Lower leg skin (tissue), 4 donors: ENCODE measurements around the gene CDK18. TPM values are rescaled to one million over a fixed set of nuclear protein-coding genes. Genes with fewer than 3 reads are reported as not detected.

ENCODE experiments used
- DNase-seq, 2 donors: peaks; one replicate each; pipeline ENCODE4 v3.0.0-alpha.2; 2019; ENCODE audit warnings: low spot score in 2 of 2
- H3K4me3 ChIP-seq: fragments of 200-600 bp; sonication (generic); 2 replicates; pipeline ENCODE4 v1.5.1; 2017; ENCODE audit warnings: mild to moderate bottlenecking, low read depth; ENCODE audit not compliant: poor library complexity, severe bottlenecking
- CTCF ChIP-seq, 3 donors: fragments of 450-650 bp; IDR thresholded peaks; one replicate each; pipeline ENCODE4 v1.5.1; 2016; ENCODE audit warnings: antibody characterized with exemption in 3 of 3, mild to moderate bottlenecking in 3 of 3, moderate library complexity in 2 of 3
- POLR2A ChIP-seq, 2 donors: fragments of 450-650 bp; IDR thresholded peaks; one replicate each; pipeline ENCODE4 v1.6.1; 2016 to 2017; ENCODE audit warnings: antibody characterized with exemption in 2 of 2, mild to moderate bottlenecking in 1 of 2, moderate library complexity in 1 of 2
- WGBS, 2 donors: methylation state at CpG; one replicate each; pipeline ENCODE4 v1.1.5; 2018; 5-methylcytosine and 5-hydroxymethylcytosine counted together
- intact Hi-C: fragments of 100-400 bp; cut with DNase I; formaldehyde crosslinking; loops from one replicate; pipeline ENCODE4 v1.15.0; 2023; ENCODE audit warnings: low total_unique reads
- total RNA-seq, 4 donors: library from RNA; depleted of rRNA; stranded (reverse); fragments of >200 nt; gene quantifications; one replicate each; pipeline ENCODE4 v1.1.0, GENCODE V29; 2016

Gene CDK18
- total RNA-seq, 4 donors from 2014 or later, result 4.5 to 6.5 (median 5.1) TPM

GRCh38 chr1:205502992-205503391, 1.5 kb upstream of the CDK18 start:
- TF ChIP-seq CTCF (IDR thresholded peaks at IDR 0.05) (no peak), POLR2A (IDR thresholded peaks at IDR 0.05) (no peak)
- 53 to 67% methylated on average over 3 of the region's 3 CpGs for WGBS, 2 donors
- H3K4me3 ChIP-seq, result no peak overlapping the region
- intact Hi-C loops, result no loop called here
- no peak for DNase-seq

GRCh38 chr1:205505076-205505729, 734 bp downstream of the CDK18 start:
- no peak for DNase-seq
- TF ChIP-seq CTCF (IDR thresholded peaks at IDR 0.05), result no peak
- no peak for TF ChIP-seq POLR2A (IDR thresholded peaks at IDR 0.05)
- peak overlapping the region; percentile 55 for H3K4me3 ChIP-seq
- intact Hi-C loops, result no loop called here
- 4 to 6% methylated on average over 16 to 17 of the region's 18 CpGs for WGBS, 2 donors

GRCh38 chr1:205505791-205506190, 1.3 kb downstream of the CDK18 start:
- no peak for DNase-seq
- intact Hi-C loops, result no loop called here

GRCh38 chr1:205506409-205507200, 2.1 kb downstream of the CDK18 start:
- no peak for DNase-seq
- 94 to 95% methylated on average over 17 of the region's 17 CpGs for WGBS, 2 donors
- no peak for TF ChIP-seq POLR2A (IDR thresholded peaks at IDR 0.05)
- TF ChIP-seq CTCF (IDR thresholded peaks at IDR 0.05), result no peak
- intact Hi-C loops, result no loop called here
- no peak overlapping the region for H3K4me3 ChIP-seq

More at GRCh38 chr1:205505791-205506190, 1.3 kb downstream of the CDK18 start:
- 16 to 26% methylated on average over 11 to 15 of the region's 15 CpGs for WGBS, 2 donors
- H3K4me3 ChIP-seq, result no peak overlapping the region
- TF ChIP-seq POLR2A (IDR thresholded peaks at IDR 0.05) (no peak), CTCF (IDR thresholded peaks at IDR 0.05) (no peak)

- TF ChIP-seq CTCF (IDR thresholded peaks at IDR 0.05), result no peak
- no peak for TF ChIP-seq POLR2A (IDR thresholded peaks at IDR 0.05)
- WGBS, 2 donors, result 83 to 89% methylated on average over 5 of the region's 5 CpGs
Measured at GRCh38 chr1:205508227-205508714, 3.8 kb downstream of the CDK18 start.

More at GRCh38 chr1:205508227-205508714, 3.8 kb downstream of the CDK18 start:
- intact Hi-C loops, result no loop called here
- H3K4me3 ChIP-seq, result no peak overlapping the region
- no peak for DNase-seq
